ENCODE results near the gene ADAMTSL3.

DNA sequence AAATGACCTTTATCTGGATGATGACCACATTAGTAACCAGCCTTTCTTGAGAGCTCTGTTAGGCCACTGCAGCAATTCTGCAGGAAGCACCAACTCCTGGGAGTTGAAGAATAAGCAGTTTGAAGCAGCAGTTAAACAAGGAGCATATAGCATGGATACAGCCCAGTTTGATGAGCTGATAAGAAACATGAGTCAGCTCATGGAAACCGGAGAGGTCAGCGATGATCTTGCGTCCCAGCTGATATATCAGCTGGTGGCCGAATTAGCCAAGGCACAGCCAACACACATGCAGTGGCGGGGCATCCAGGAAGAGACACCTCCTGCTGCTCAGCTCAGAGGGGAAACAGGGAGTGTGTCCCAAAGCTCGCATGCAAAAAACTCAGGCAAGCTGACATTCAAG, 328.8 kb downstream of the ADAMTSL3 start:
- TF ChIP-seq POLR2A (IDR thresholded peaks at IDR 0.05) (no peak), POLR2AphosphoS5 (IDR thresholded peaks at IDR 0.05) (no peak), EP300 (IDR thresholded peaks at IDR 0.05) (no peak)
- TF ChIP-seq, protein P1, sequence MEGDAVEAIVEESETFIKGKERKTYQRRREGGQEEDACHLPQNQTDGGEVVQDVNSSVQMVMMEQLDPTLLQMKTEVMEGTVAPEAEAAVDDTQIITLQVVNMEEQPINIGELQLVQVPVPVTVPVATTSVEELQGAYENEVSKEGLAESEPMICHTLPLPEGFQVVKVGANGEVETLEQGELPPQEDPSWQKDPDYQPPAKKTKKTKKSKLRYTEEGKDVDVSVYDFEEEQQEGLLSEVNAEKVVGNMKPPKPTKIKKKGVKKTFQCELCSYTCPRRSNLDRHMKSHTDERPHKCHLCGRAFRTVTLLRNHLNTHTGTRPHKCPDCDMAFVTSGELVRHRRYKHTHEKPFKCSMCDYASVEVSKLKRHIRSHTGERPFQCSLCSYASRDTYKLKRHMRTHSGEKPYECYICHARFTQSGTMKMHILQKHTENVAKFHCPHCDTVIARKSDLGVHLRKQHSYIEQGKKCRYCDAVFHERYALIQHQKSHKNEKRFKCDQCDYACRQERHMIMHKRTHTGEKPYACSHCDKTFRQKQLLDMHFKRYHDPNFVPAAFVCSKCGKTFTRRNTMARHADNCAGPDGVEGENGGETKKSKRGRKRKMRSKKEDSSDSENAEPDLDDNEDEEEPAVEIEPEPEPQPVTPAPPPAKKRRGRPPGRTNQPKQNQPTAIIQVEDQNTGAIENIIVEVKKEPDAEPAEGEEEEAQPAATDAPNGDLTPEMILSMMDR (IDR thresholded peaks at IDR 0.05) = no peak

All from sigmoid colon (tissue), 4 donors.